HG02938 (cell line): ENCODE results near the gene PRELP.

ENCODE experiments used
- ATAC-seq: cut with Tn5 transposase; IDR thresholded peaks from one replicate; pipeline ENCODE4 v1.9.1; 2021; ENCODE audit warnings: mild to moderate bottlenecking, moderate library complexity; ENCODE audit not compliant: unreplicated experiment

PRELP gene

DNA sequence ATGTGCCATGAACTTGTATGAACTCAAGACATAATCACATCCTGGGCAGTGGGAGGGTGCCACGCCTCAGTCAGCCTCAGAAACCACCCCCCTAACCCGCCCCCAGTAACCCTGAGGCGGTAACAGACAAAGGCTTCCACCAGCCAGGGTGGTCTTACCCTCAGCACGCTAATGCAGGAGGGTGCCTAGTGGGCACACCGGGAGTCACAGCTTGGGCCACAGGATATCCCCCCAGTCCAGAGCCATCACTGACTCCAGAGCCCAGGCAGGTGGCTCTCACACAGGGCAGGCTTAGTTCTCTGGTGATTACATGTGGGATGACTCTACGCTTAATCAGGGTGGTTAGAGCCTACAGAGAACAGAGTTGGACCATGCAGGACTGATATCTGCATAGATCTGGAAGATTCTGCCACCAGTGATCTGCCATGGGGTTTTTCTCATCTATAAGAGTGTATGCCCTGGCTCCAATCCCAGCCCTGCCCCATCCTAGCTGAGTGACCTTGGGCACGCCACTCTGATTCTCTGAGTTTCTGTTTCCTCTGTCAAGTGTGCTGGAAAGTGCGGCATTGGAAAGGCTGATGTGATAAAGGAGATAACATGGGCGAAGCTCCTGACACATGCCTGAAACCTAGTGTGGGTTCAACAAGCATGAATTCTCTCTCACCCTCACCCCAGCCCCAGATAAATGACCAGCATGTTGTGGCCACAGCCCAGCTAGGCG is 45.6 kb downstream of the PRELP start:
- no peak for ATAC-seq

DNA sequence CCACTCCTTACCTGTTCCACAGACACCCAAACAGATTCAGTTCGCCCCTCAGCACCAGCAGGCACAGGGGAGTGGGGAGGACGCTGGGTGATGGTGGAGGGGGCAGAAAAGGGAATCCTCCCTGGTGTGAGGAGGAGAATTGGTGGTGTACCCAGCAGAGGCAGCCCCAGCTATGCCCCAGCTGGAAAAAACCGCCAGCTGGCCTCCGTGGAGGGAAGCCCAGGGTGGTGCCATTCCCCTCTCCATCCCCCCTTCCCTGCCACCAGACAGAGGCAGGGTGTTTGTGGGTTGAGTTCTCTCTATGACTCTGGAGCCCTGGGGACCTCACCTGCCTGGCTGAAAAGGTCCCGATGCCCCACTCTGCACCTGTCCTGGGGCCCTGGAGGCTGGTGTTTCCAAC is 46.2 kb downstream of the PRELP start:
- no peak for ATAC-seq

- ATAC-seq: no peak
Observed at GRCh38 chr1:203522237-203522636, 46.6 kb downstream of the PRELP start.

DNA sequence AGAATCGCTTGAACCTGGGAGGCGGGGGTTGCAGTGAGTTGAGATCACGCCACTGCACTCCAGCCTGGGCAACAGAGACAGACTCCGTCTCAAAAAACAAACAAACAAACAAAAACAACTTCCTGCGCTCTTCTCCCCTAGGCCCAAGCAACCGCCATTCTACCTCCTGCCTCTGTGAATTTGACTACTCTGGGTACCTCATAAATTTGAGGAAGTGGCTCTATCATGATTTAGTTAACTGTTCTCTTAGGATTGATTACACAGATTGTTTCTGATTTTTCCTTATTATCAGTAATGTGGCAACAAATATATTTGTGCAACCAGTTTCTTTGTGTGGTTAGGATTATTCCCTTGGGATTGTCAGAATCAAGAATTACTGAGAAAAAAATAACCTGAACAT is 48.1 kb downstream of the PRELP start:
- no peak for ATAC-seq

- no peak for ATAC-seq
Observed at GRCh38 chr1:203524152-203524551, 48.5 kb downstream of the PRELP start.

DNA sequence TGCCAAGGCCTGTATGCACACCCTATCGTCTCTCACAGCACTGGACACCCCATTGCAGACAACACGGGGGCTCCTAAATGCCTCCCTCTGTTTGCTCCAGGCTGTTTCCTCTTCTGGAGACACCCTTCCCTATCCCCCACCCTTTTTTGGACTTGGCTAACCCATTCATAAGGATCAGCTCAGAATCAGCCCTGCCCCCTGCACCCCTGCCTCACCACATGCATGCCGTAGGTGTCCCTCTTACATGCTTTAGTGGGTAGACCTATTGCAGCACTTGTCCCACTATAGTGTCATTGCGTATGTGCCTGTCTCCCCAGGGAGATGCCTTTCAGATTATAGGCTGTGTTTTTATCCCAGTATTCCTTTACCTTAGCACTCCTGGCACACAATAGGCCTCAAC is 49.2 kb downstream of the PRELP start:
- no peak for ATAC-seq

DNA sequence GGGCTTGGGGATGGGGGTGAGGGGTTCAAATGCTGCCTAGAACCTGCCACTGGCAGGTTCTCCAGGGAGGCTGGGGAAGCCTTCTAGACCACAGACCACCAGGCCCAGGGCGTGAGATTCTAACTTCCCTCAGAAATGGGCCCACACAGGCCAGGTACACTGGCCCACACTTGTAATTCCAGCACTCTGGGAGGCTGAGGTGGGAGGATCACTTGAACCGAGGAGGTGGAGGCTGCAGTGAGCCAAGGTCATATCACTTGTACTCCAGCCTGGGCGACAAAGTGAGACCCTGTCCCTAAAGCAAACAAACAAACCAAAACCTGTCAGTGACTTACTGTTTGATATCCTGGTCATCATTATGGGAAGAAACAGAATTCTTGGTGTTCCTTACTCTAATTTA is 50.1 kb downstream of the PRELP start:
- ATAC-seq: no peak

GRCh38 chr1:203526130-203526529 is 50.5 kb downstream of the PRELP start:
- ATAC-seq: no peak

DNA sequence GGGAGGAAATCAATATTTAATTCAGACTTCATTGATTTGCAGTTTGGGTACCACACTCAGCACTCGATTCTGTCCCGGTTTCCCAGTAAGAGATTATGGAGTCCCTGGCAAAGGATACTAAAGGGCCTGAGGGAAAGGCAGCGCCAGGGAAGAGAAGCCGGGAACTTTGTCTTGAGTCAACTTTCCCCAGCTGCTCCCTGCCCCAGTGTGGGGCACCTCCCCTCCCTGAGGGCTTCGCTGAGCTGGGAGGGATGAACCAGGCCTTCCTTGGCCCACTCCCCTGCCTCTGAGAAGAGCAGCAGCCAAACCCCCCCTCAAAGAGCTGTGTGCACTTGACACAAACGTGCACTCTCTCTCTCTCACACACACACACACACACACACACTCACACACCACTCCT is 51.0 kb downstream of the PRELP start:
- no peak for ATAC-seq

DNA sequence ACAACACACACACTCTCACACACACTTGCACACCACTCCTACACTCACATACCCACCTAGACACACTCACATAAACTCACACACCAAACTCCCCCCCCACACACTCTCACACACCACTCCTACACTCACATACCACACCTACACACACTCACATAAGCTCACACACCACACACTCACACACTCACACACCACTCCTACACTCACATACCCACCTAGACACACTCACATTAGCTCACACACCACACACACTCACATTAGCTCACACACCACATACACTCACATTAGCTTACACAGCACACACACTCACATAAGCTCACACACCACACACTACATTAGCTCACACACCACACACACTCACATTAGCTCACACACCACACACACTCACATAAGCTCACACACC is 51.4 kb downstream of the PRELP start:
- ATAC-seq: no peak

GRCh38 chr1:203528063-203528462 is 52.5 kb downstream of the PRELP start:
- no peak for ATAC-seq

GRCh38 chr1:203528976-203529835 is 53.6 kb downstream of the PRELP start:
- ATAC-seq: no peak

GRCh38 chr1:203531063-203531462 is 55.5 kb downstream of the PRELP start:
- no peak for ATAC-seq

GRCh38 chr1:203534012-203534411 is 58.4 kb downstream of the PRELP start:
- ATAC-seq: no peak

- no peak for ATAC-seq
Observed at GRCh38 chr1:203534526-203534925, 58.9 kb downstream of the PRELP start.

GRCh38 chr1:203536575-203536974 is 61.0 kb downstream of the PRELP start:
- no peak for ATAC-seq

DNA sequence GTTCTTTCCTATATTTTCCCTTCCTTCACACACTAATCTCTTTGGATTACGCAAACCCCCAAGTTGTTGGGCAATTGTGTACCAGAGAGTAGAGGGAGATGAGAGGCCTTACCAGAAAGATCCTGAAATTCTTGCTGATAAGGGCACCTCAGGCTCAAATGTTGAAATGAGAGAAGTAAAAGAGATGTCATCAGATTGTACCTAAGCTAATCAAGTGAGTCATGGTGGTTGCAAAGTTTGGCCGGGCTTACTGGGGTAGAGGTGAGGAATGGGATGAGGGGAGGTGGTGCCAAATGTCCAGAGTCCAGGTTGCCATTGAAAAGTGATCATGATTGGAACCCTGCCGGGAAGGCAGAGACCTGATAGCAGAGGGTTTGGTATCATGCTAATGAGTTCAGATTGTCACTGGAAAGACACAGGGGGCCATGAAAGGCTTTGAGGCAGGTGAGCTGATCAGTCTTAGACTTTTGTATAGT is 61.4 kb downstream of the PRELP start:
- ATAC-seq: no peak

DNA sequence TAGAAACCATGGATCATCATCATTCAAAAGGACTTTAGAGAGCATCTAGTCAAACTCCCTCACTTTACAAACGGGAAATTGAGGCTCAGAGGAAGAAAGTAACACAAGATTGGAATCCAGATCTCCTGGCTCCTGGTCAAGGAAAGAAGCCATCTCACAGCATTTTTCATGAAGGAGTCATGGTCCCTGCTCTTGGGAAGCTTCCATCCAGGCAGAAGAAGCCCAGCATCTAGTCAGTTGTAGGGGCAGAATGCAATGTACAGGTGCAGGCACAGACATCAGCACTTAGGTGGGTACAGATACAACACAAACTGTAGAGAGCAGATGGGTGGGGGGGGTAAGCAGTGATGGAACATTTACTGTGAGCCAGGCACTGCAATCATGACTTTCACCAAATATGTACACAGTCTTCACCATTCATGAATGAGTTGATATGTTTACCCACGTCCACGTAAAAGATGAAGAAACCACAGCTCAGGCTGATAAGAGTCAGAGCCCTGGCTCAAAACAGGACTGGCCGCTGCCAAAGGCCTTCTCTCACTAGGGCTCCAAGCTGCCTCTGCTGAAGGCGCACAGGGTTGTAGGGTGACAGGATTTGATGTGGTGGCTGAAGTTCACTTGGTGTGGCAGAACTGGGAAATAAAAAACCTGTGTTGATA is 62.3 kb downstream of the PRELP start:
- ATAC-seq: no peak

- no peak for ATAC-seq
Observed at GRCh38 chr1:203538726-203539125, 63.1 kb downstream of the PRELP start.

DNA sequence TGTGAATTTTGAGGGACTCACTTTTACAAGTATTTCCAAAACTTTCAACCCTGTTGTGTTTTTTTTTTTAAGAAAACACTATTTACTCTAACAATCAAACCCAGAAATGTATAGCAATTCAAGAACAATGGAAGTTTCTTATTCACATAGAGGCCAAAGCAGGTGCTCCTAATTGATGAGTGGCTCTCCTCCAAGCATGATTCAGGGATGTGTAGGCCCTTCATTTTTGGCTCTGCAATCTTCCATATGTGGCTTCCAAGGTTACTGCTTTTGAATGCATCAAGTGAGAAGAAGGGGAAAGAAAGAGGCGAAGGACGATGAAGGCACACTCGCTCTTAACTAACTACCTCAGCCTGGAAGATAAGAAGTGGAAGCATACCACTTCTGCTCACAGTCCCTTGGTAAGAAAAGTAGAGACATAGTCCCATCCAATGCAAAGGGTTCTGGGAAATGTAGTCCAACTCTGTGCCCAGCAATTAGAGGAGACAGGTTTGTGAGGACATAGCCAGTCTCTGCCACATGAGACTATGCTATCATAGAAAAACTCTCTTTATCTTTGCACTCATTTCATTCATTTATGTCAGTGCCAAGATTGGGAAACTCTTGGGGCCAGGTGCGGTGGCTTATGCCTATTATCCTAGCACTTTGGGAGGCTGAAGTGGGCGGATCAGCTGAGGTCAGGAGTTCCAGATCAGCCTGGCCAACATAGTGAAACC is 64.4 kb downstream of the PRELP start:
- no peak for ATAC-seq
